Ammon's horn (tissue), 1 donor: ENCODE results near the gene COASY.
"Not testable (repeated sequence)": the region's sequence is repeated elsewhere in the genome, so short reads cannot be mapped to it uniquely, and the experiment has no call there.

Experiments
- DNase-seq: peaks from one replicate; pipeline ENCODE4 v3.0.0-alpha.2; 2016; ENCODE audit warnings: low spot score

Gene COASY

DNA sequence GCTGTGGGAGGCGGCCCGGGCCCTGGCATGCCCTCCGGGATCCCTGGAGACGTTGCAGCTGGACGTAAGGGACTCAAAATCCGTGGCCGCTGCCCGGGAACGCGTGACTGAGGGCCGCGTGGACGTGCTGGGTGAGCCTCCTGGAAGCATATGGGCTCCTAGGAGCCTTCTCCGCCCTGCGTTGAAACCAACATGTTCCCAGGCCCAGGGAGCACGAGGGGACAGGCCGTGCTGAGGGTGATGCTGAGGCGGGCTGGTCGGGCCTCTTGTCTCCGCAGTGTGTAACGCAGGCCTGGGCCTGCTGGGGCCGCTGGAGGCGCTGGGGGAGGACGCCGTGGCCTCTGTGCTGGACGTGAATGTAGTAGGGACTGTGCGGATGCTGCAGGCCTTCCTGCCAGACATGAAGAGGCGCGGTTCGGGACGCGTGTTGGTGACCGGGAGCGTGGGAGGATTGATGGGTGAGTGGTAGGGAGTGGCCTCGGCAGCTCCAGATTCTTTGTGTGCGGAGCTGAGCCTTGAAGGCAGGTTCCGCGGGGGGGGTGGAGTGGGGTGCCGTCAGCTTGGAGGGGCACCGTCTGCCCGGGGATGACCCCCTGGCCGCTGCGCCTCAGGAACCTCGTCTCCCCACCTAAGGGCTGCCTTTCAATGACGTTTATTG is 8.7 kb upstream of the COASY start:
- DNase-seq, result no peak

DNA sequence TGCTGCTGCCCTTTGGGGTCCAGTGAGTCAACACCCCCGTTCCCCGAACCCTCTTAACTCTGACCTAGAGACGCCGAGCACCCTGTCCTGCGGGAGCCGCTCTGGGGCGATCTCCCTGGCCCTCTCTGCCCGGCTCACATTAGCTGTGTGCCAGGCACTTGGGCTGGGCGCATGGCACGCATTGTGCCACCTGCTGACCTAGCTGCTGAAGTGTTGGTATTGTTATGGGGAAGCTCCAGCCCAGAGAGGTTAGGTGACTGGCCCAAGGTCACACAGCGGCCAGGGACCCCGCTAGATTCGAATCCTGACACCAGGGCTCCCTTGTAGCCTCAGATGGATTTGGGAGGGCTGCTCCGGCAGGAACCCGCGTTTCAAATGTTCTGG is 8.1 kb upstream of the COASY start:
- no peak for DNase-seq

GRCh38 chr17:42554250-42555121 is 7.5 kb upstream of the COASY start:
- DNase-seq, result peak; percentile 90

GRCh38 chr17:42555122-42555622 is 6.8 kb upstream of the COASY start:
- no peak for DNase-seq

- not testable (repeated sequence) for DNase-seq
Observed at GRCh38 chr17:42555961-42556617, 5.9 kb upstream of the COASY start.

DNA sequence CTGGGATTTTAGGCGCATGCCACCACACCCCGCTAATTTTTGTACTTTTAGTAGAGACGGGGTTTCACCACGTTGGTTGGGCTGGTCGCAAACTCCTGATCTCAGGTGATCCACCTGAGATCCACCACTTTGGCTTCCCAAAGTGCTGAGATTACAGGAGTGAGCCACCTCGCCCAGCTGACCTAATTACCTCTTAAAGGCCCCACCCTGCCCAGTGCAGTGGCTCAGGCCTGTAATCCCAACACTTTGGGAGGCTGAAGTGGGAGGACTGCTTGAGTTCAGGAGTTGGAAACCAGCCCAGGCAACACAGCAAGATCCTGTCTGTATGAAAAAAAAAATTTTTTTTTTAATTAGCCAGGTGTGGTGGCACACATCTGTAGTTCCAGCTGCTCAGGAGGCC is 2.9 kb upstream of the COASY start:
- DNase-seq, result no peak

DNA sequence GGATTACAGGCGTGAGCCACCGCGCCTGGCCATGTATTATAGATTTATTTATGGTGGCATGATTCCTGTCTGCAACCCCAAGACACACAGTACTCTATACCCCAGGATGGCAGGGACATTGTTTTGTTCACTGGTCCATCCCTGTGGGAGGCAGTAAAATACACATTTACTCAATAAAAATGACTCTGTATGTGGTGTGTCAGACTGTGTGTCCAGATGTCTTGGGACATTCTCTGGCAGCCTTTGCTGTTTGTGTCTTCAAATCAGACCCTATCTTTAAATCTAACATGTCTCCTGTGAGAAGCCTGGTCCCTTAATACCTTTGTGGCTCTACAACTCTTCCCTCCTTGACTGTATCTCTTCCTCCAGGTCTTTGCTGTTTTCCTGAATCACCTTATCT is 1.7 kb upstream of the COASY start:
- no peak for DNase-seq

DNA sequence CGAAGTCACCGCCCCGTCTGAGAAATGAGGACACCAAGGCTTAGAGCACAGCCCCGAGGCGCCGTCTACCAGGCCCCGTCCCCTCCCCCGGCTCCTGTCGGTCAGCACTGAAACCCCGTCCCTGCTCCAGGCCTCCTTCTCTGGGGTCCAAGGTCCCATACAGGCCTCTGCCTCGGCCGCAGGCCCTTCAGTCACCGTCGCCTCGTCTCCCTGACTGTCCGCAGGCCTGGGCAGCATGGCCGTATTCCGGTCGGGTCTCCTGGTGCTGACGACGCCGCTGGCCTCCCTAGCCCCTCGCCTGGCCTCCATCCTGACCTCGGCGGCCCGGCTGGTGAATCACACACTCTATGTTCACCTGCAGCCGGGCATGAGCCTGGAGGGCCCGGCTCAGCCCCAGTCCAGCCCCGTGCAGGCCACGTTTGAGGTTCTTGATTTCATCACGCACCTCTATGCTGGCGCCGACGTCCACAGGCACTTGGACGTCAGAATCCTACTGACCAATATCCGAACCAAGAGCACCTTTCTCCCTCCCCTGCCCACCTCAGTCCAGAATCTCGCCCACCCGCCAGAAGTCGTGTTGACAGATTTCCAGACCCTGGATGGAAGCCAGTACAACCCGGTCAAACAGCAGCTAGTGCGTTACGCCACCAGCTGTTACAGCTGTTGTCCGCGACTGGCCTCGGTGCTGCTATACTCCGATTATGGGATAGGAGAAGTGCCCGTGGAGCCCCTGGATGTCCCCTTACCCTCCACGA is 617 bp downstream of the COASY start:
- DNase-seq, result no peak

DNA sequence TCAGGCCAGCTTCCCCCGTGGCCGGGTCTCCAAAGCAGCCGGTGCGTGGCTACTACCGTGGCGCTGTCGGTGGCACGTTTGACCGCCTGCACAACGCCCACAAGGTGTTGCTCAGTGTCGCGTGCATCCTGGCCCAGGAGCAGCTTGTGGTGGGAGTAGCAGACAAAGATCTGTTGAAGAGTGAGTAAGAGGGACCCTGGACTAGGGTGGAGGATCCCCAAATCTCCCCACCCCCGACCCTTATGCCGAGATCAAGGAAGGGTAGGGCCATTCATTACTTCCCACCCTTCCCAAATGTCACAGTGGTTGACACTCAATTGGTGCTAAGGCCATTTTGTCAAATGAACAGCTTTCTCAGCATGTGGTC is 1.2 kb downstream of the COASY start:
- no peak for DNase-seq

DNA sequence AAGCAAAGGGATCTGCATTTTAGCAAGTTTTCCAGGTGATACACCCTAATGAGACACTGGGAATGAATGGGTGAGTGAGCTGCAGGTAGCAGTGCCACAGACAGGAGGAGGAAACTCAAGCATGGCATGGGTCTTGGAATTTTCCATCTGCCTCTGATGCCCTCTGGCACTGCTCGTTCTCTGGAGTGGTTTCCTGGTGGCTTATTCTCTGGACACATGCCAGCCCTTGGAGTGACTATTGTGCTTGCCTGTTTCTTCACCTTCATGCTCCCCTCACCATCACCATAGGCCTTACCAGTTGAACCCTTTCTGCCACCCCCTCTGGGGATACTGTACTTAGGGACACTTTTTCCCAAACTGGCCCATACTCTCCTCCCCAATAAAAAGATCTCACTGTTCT is 1.6 kb downstream of the COASY start:
- DNase-seq, result no peak

- DNase-seq, result no peak
Observed at GRCh38 chr17:42563950-42564349, 2.0 kb downstream of the COASY start.

- DNase-seq, result no peak
Observed at GRCh38 chr17:42564815-42565522, 3.0 kb downstream of the COASY start.

GRCh38 chr17:42565523-42566214 is 3.7 kb downstream of the COASY start:
- DNase-seq, result no peak

- no peak for DNase-seq
Observed at GRCh38 chr17:42566215-42566882, 4.4 kb downstream of the COASY start.

DNA sequence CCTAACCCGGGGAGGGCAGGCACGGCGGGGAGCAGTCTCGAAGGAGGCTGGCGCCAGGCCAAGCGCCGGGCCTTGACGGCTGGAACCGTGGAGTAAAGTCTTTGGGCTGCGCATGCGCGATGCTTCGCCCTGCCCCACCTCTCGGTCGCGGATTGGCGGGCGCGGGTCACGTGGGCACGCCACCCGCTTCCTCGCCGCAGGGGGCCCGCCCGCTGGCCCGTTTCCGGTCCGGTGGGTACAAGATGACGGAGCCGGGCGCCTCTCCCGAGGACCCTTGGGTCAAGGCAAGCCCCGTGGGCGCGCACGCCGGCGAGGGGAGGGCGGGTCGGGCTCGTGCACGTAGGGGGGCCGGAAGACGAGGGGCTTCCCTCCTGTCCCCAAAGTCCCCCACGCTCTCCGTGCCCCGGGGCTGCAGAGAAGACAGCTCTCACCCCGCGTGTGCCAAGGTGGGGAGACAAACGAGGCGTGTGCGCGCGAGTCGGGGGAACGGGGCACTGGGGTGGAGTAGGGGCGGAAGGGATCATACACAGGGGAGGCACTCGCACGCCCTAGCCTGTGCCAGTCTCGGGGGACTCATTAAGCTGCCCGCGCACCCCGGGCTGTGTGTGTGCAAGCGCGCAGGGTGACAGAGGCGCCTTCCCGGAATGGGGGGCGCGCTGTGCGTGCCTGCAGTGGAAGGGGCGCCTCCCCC is 5.1 kb downstream of the COASY start, which contains the start of gene MLX:
Gene MLX (plus strand): TSS at position 218 of the 691 bp plus-strand sequence. CDS start 25 bp downstream, at position 243.
- peak; percentile 94 for DNase-seq

GRCh38 chr17:42568341-42569111 is 6.6 kb downstream of the COASY start:
- DNase-seq, result no peak

DNA sequence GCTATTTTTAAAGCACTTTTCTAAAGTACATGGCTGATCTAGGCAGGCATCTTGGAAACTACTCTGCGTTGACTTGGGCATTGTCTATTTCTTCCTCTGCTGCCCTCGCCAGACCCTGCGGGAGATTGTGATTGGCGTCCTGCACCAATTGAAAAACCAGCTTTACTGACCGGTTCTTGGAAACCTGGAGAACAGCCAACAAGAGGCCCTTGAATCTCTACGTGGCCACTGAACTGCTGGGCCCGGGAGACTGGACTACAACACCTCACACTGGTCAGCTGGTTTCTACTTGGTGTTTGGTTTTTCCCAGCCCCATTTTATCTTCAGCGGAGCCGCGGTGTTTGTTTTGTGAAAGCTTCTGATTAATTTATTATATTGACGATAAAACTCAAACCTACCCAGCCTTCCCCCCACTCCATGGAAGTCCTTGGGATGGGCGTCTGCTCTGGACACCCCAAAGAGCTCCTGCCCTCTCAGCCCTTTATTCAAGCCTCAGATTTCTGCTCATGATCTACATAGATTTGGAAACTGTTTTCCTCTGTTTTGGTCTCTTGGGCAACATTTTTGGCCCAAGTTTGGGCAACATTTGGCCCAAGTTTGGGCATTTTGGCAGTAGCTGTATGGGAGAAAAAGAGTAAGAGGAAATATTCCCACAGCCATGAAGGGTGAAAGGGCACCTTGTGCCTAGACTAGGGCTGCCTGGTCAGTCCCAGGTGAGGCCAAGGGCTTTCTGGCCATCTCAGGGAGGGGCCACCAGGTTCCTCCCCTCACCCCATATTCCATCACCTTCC is 9.7 kb downstream of the COASY start:
- no peak for DNase-seq

DNA sequence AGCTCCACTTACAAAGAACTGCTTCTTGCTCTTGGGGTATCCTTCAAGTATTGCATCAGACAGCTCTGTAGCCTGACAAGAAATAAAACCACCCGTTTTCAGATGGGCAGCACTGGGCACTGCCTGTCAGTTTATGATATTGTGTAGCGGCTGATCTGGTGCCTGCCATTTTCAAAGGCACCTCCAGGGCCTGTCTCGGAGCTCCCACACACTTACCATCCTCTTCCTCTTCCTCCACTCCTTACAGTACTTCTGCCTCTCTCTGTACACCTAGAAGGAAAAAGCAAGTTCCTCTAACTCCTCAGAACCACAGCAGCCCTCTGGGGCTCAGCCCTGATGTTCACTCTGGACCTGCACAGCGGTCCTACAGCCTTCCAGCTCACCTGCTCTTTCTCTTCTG is 11.1 kb downstream of the COASY start:
- no peak for DNase-seq
